Lung (tissue), 13 donors: ENCODE measurements around the gene NCOA1. TPM values are rescaled to one million over a fixed set of nuclear protein-coding genes. Genes with fewer than 3 reads are reported as not detected.

Experiments used
- ATAC-seq: fragments of 200-7000 bp; cut with Tn5 transposase; one replicate; pipeline ENCODE4 v1.9.1; 2020; ENCODE audit warnings: moderate number of reproducible peaks; ENCODE audit not compliant: insufficient read depth, low FRiP score
- DNase-seq, 3 donors: peaks; one replicate each; pipeline ENCODE4 v3.0.0-alpha.2; 2013 to 2017
- H3K27ac ChIP-seq, 2 donors: one replicate each; pipeline ENCODE4 v1.5.1; 2013; ENCODE audit warnings: mild to moderate bottlenecking in 2 of 2, moderate library complexity in 2 of 2, control low read depth in 1 of 2, inconsistent platforms in 1 of 2, low read depth in 1 of 2, low read length in 1 of 2
- H3K27me3 ChIP-seq, 3 donors: one replicate each; pipeline ENCODE4 v1.5.1; 2013; ENCODE audit warnings: low read length in 2 of 3; ENCODE audit not compliant: control insufficient read depth in 3 of 3, insufficient read depth in 3 of 3
- H3K36me3 ChIP-seq, 4 donors: one replicate each; pipeline ENCODE4 v1.5.1; 2013; ENCODE audit warnings: low read length in 4 of 4, mild to moderate bottlenecking in 1 of 4, moderate library complexity in 1 of 4; ENCODE audit not compliant: control insufficient read depth in 4 of 4, insufficient read depth in 4 of 4
- H3K4me1 ChIP-seq, 5 donors: one replicate each; pipeline ENCODE4 v1.5.1; 2013; ENCODE audit warnings: low read length in 5 of 5, mild to moderate bottlenecking in 2 of 5, moderate library complexity in 1 of 5; ENCODE audit not compliant: control insufficient read depth in 5 of 5, insufficient read depth in 5 of 5
- H3K4me3 ChIP-seq: one replicate; pipeline ENCODE4 v1.5.1; 2013; ENCODE audit warnings: mild to moderate bottlenecking, control low read depth, moderate library complexity
- H3K9ac ChIP-seq, 2 donors: one replicate each; pipeline ENCODE4 v1.5.1; 2013; ENCODE audit warnings: low read length in 2 of 2, control low read depth in 1 of 2; ENCODE audit not compliant: insufficient read depth in 1 of 2
- H3K9me3 ChIP-seq, 4 donors: one replicate each; pipeline ENCODE4 v1.5.1; 2013; ENCODE audit warnings: low read length in 3 of 4, mild to moderate bottlenecking in 1 of 4, moderate library complexity in 1 of 4; ENCODE audit not compliant: control insufficient read depth in 4 of 4, insufficient read depth in 3 of 4
- CTCF ChIP-seq: IDR thresholded peaks from 2 replicates; pipeline ENCODE4 v1.5.1; 2012; ENCODE audit warnings: mild to moderate bottlenecking; ENCODE audit errors: control extremely low read depth, extremely low read depth
- WGBS, 2 donors: extraction: QIAGEN DNeasy Blood & Tissue Kit; methylation state at CpG; one replicate each; pipeline ENCODE4 v1.1.7; 2013; 5-methylcytosine and 5-hydroxymethylcytosine counted together
- polyA plus RNA-seq, 2 donors: library from polyadenylated mRNA; stranded (reverse); fragments of 200-250 nt; gene quantifications; one replicate each; pipeline ENCODE4 v1.2.1, GENCODE V29; 2013
- small RNA-seq: library from RNA; depleted of rRNA; stranded (forward); fragments of <200 nt; gene quantifications from one replicate; pipeline ENCODE3, GENCODE V24; 2014; ENCODE audit warnings: low replicate concordance
- total RNA-seq, 2 donors: library from RNA; depleted of rRNA in 1 of 2; stranded (reverse); fragments of >200 nt in 1 of 2; gene quantifications; one replicate each; pipeline ENCODE4 v1.2.1, GENCODE V29; 2014 to 2021
- donor health status: control.
- donor health status: control.
- donor health status: Bipolar disorder and iron deficiency.
- donor health status: healthy.
- donor health status: DM: yes; HTN: yes; CAD: no.

Gene NCOA1
- total and polyA plus RNA-seq, 4 donors = 8.3 to 123 (median 27.3) TPM

GRCh38 chr2:24818721-24819167, 327.7 kb downstream of the NCOA1 start:
- no peak for ATAC-seq
- 73 to 78% methylated on average over 9 of the region's 9 CpGs for WGBS, 2 donors
- Histone ChIP-seq H3K36me3 (peaks cover 3 to 52% (median 24%) of the 10 kb centered on the region in 4 donors), H3K9ac (no peak overlapping the region), H3K4me1 (peaks cover 0 to 3% (median 0%) of the 10 kb centered on the region in 5 donors), H3K9me3 (no peaks in the 10 kb centered on the region), H3K27ac (no peak overlapping the region), H3K27me3 (no peaks in the 10 kb centered on the region), H3K4me3 (no peak overlapping the region)
- DNase-seq = no peak
- no peak for TF ChIP-seq CTCF

- H3K27ac ChIP-seq = peak overlapping the region in 1 of 2 donors; percentile 15
- H3K4me1 ChIP-seq = peaks cover 0 to 3% (median 0%) of the 10 kb centered on the region in 5 donors
- no peak overlapping the region for H3K4me3 ChIP-seq
- TF ChIP-seq CTCF = no peak
- H3K9me3 ChIP-seq = no peaks in the 10 kb centered on the region
- no peaks in the 10 kb centered on the region for H3K27me3 ChIP-seq
- peaks cover 3 to 47% (median 26%) of the 10 kb centered on the region in 4 donors for H3K36me3 ChIP-seq
- H3K9ac ChIP-seq = no peak overlapping the region
- DNase-seq (no peak), ATAC-seq (no peak)
- WGBS, 2 donors = 84 to 88% methylated on average over 21 of the region's 21 CpGs
These were observed 328.6 kb downstream of the NCOA1 start for GRCh38 chr2:24819442-24820174.

- no peak for ATAC-seq
- WGBS, 2 donors = 92 to 97% methylated on average over 7 of the region's 7 CpGs
- peaks cover 0 to 47% (median 25%) of the 10 kb centered on the region in 4 donors for H3K36me3 ChIP-seq
These were observed 329.1 kb downstream of the NCOA1 start for GRCh38 chr2:24820175-24820513.

More at GRCh38 chr2:24820175-24820513, 329.1 kb downstream of the NCOA1 start:
- peaks cover 0 to 3% (median 0%) of the 10 kb centered on the region in 5 donors for H3K4me1 ChIP-seq
- no peak overlapping the region for H3K4me3 ChIP-seq
- no peaks in the 10 kb centered on the region for H3K27me3 ChIP-seq
- DNase-seq = no peak
- no peak for TF ChIP-seq CTCF
- no peaks in the 10 kb centered on the region for H3K9me3 ChIP-seq
- no peak overlapping the region for H3K27ac ChIP-seq
- no peak overlapping the region for H3K9ac ChIP-seq

Small RNAs within 50 kb of the gene (small RNA-seq; reads per million reads assigned to genes)
- gene RNA5SP88 (0.08 reads per million), gene RNU6-936P (not detected)

Other genes with a start within 250 kb of the NCOA1 start
- gene ITSN2, start 130.7 kb upstream of the NCOA1 start, total RNA-seq = 10 to 100 TPM; 66.9 to 77.2 TPM
- 10 to 100 TPM; 34.3 to 42.1 TPM for gene ITSN2, start 130.7 kb upstream of the NCOA1 start, polyA plus RNA-seq